ENCODE results near the gene ATAT1. TPM values are rescaled to one million over a fixed set of nuclear protein-coding genes. Genes with fewer than 3 reads are reported as not detected.

The ATAT1 gene
- total RNA-seq, 1 donor from 2014 or later: 2.7 TPM

- no peak overlapping the region for H3K27ac ChIP-seq (replicated peaks)
- no peak for TF ChIP-seq CTCF (IDR thresholded peaks at IDR 0.05; ENCODE audit: borderline replicate concordance)
- peaks cover 52% of the 10 kb centered on the region for H3K36me3 ChIP-seq
- DNase-seq: peak; percentile 32
- intact Hi-C loops (cut with micrococcal nuclease): no loop called here
- H3K27me3 ChIP-seq (ENCODE audit: low read depth): no peaks in the 10 kb centered on the region
- no peak overlapping the region for H3K4me3 ChIP-seq
- peaks cover 13% of the 10 kb centered on the region for H3K4me1 ChIP-seq
- no peaks in the 10 kb centered on the region for H3K9me3 ChIP-seq (replicated peaks)
Observed at GRCh38 chr6:30600451-30600961, 26.2 kb upstream of the ATAT1 start.

- no peaks in the 10 kb centered on the region for H3K9me3 ChIP-seq (replicated peaks)
- H3K4me1 ChIP-seq: peaks cover 13% of the 10 kb centered on the region
- no peaks in the 10 kb centered on the region for H3K27me3 ChIP-seq (ENCODE audit: low read depth)
- H3K27ac ChIP-seq (replicated peaks): no peak overlapping the region
- no peak for DNase-seq
- peaks cover 62% of the 10 kb centered on the region for H3K36me3 ChIP-seq
- intact Hi-C loops (cut with micrococcal nuclease): no loop called here
- no peak for TF ChIP-seq CTCF (IDR thresholded peaks at IDR 0.05; ENCODE audit: borderline replicate concordance)
- H3K4me3 ChIP-seq: no peak overlapping the region
Observed at GRCh38 chr6:30601436-30601814, 25.2 kb upstream of the ATAT1 start.

GRCh38 chr6:30601815-30602641, 24.6 kb upstream of the ATAT1 start:
- DNase-seq: no peak
- no peaks in the 10 kb centered on the region for H3K9me3 ChIP-seq (replicated peaks)
- H3K27me3 ChIP-seq (ENCODE audit: low read depth): no peaks in the 10 kb centered on the region
- no peak overlapping the region for H3K4me3 ChIP-seq
- intact Hi-C loops (cut with micrococcal nuclease): no loop called here
- no peak overlapping the region for H3K27ac ChIP-seq (replicated peaks)
- H3K4me1 ChIP-seq: peaks cover 13% of the 10 kb centered on the region
- H3K36me3 ChIP-seq: peaks cover 68% of the 10 kb centered on the region
- TF ChIP-seq CTCF (IDR thresholded peaks at IDR 0.05; ENCODE audit: borderline replicate concordance): no peak

- intact Hi-C loops (cut with micrococcal nuclease): no loop called here
- H3K9me3 ChIP-seq (replicated peaks): no peaks in the 10 kb centered on the region
- no peak overlapping the region for H3K27ac ChIP-seq (replicated peaks)
- DNase-seq: no peak
- no peaks in the 10 kb centered on the region for H3K27me3 ChIP-seq (ENCODE audit: low read depth)
- H3K4me3 ChIP-seq: no peak overlapping the region
- H3K4me1 ChIP-seq: peaks cover 15% of the 10 kb centered on the region
- no peak for TF ChIP-seq CTCF (IDR thresholded peaks at IDR 0.05; ENCODE audit: borderline replicate concordance)
- peaks cover 87% of the 10 kb centered on the region for H3K36me3 ChIP-seq
Observed at GRCh38 chr6:30603961-30604360, 22.7 kb upstream of the ATAT1 start.

GRCh38 chr6:30610065-30610464, 16.6 kb upstream of the ATAT1 start:
- TF ChIP-seq CTCF (IDR thresholded peaks at IDR 0.05; ENCODE audit: borderline replicate concordance): no peak
- Histone ChIP-seq H3K27me3 (ENCODE audit: low read depth) (no peaks in the 10 kb centered on the region), H3K36me3 (peaks cover 46% of the 10 kb centered on the region), H3K9me3 (replicated peaks) (no peaks in the 10 kb centered on the region), H3K4me3 (no peak overlapping the region), H3K4me1 (peaks cover 60% of the 10 kb centered on the region), H3K27ac (replicated peaks) (peak overlapping the region; percentile 23)
- DNase-seq: no peak
- intact Hi-C loops (cut with micrococcal nuclease): no loop called here

Data from left ventricle myocardium inferior (tissue), 1 donor.